GM19099 (cell line): ENCODE data around the gene ARHGAP22.

ENCODE experiments used
- POLR2A ChIP-seq: IDR thresholded peaks from 3 replicates; pipeline ENCODE4 v1.6.1; 2011; ENCODE audit warnings: low read depth; ENCODE audit not compliant: insufficient read length; ENCODE audit errors: extremely low read depth

The ARHGAP22 gene

GRCh38 chr10:48418189-48418788 is 186.6 kb downstream of the ARHGAP22 start:
- TF ChIP-seq POLR2A, result no peak

GRCh38 chr10:48417374-48417773 is 187.5 kb downstream of the ARHGAP22 start:
- no peak for TF ChIP-seq POLR2A

GRCh38 chr10:48416584-48417232 is 188.2 kb downstream of the ARHGAP22 start:
- no peak for TF ChIP-seq POLR2A

- no peak for TF ChIP-seq POLR2A
These were observed 190.1 kb downstream of the ARHGAP22 start for GRCh38 chr10:48414778-48415177.

GRCh38 chr10:48414160-48414559 is 190.7 kb downstream of the ARHGAP22 start:
- TF ChIP-seq POLR2A, result no peak

- no peak for TF ChIP-seq POLR2A
These were observed 191.9 kb downstream of the ARHGAP22 start for GRCh38 chr10:48412933-48413332.

GRCh38 chr10:48412081-48412480 is 192.8 kb downstream of the ARHGAP22 start:
- TF ChIP-seq POLR2A, result no peak

- no peak for TF ChIP-seq POLR2A
These were observed 193.4 kb downstream of the ARHGAP22 start for GRCh38 chr10:48411510-48411909.

- TF ChIP-seq POLR2A, result no peak
These were observed 194.4 kb downstream of the ARHGAP22 start for GRCh38 chr10:48410503-48410902.

GRCh38 chr10:48406658-48407057 is 198.2 kb downstream of the ARHGAP22 start:
- no peak for TF ChIP-seq POLR2A

- TF ChIP-seq POLR2A, result no peak
These were observed 198.7 kb downstream of the ARHGAP22 start for GRCh38 chr10:48406204-48406603.

GRCh38 chr10:48404646-48405045 is 200.2 kb downstream of the ARHGAP22 start:
- TF ChIP-seq POLR2A, result no peak

- no peak for TF ChIP-seq POLR2A
These were observed 204.0 kb downstream of the ARHGAP22 start for GRCh38 chr10:48400850-48401220.

GRCh38 chr10:48400129-48400849 is 204.6 kb downstream of the ARHGAP22 start:
- no peak for TF ChIP-seq POLR2A

GRCh38 chr10:48399551-48399950 is 205.3 kb downstream of the ARHGAP22 start:
- no peak for TF ChIP-seq POLR2A

GRCh38 chr10:48399056-48399541 is 205.8 kb downstream of the ARHGAP22 start:
- TF ChIP-seq POLR2A, result no peak
